ENCODE data around the gene SLC17A5. TPM values are rescaled to one million over a fixed set of nuclear protein-coding genes. Genes with fewer than 3 reads are reported as not detected.

SLC17A5 gene, protein sequence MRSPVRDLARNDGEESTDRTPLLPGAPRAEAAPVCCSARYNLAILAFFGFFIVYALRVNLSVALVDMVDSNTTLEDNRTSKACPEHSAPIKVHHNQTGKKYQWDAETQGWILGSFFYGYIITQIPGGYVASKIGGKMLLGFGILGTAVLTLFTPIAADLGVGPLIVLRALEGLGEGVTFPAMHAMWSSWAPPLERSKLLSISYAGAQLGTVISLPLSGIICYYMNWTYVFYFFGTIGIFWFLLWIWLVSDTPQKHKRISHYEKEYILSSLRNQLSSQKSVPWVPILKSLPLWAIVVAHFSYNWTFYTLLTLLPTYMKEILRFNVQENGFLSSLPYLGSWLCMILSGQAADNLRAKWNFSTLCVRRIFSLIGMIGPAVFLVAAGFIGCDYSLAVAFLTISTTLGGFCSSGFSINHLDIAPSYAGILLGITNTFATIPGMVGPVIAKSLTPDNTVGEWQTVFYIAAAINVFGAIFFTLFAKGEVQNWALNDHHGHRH
- 10 to 100 TPM; 17.9 to 32.3 TPM for total RNA-seq

DNA sequence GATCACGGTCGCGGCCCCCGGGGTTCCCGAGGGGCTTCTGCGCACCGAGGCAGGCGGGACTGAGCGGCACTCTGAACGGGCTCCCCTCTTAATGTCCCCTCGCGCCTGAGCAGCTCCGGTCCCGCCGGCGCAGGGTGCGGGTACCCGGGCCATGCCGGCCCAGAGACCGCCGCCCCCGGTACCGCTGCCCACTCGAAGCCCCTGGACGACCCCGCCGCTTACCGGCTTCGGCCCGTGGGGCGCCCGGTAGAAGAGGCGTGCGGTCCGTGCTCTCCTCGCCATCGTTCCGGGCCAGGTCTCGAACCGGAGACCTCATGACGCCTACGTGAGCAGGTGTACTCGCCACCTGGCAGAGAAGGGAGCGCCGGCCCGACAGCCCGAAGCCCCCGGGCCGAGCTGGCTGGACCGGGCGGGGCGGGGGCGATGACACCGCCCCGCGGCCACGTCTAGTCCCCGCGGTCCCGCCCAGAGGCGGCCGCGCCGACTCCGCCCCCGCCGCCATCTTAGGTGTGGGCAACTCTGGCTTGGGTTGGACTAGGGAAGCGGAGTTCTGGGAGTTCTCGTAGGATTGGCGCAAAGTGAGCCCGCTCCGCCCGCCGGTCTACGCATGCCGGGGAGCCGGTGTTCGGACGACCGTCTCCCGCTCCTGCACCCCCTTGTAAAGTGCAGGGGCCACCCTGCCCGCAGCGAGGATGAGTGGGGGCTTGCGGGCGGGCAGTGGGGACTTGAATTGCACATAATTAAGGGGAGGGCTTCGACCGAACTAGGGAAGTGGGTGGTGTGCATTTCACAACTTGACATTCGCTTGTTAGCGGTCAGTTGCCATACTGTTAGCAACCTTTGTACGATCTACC lies at the start of gene SLC17A5:
TSS of gene SLC17A5 (minus strand) at position 422 of the 854 bp plus-strand sequence. CDS start at position 316, 106 bp downstream.
- under 1% methylated on average over 69 of the region's 90 CpGs for WGBS
- intact Hi-C loops (cut with DNase I): loop anchor here (2.0 kb wide), 1 partner anchor 133 kb away; the partner anchor contains the start of gene EEF1A1
- TF ChIP-seq POLR2A (IDR thresholded peaks at IDR 0.05) (peak; percentile 68), POLR2AphosphoS5 (IDR thresholded peaks at IDR 0.05) (peak; percentile 81)
- TF ChIP-seq, protein P1, sequence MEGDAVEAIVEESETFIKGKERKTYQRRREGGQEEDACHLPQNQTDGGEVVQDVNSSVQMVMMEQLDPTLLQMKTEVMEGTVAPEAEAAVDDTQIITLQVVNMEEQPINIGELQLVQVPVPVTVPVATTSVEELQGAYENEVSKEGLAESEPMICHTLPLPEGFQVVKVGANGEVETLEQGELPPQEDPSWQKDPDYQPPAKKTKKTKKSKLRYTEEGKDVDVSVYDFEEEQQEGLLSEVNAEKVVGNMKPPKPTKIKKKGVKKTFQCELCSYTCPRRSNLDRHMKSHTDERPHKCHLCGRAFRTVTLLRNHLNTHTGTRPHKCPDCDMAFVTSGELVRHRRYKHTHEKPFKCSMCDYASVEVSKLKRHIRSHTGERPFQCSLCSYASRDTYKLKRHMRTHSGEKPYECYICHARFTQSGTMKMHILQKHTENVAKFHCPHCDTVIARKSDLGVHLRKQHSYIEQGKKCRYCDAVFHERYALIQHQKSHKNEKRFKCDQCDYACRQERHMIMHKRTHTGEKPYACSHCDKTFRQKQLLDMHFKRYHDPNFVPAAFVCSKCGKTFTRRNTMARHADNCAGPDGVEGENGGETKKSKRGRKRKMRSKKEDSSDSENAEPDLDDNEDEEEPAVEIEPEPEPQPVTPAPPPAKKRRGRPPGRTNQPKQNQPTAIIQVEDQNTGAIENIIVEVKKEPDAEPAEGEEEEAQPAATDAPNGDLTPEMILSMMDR (IDR thresholded peaks at IDR 0.05): peak in 1 of 4 experiments; percentile 11

DNA sequence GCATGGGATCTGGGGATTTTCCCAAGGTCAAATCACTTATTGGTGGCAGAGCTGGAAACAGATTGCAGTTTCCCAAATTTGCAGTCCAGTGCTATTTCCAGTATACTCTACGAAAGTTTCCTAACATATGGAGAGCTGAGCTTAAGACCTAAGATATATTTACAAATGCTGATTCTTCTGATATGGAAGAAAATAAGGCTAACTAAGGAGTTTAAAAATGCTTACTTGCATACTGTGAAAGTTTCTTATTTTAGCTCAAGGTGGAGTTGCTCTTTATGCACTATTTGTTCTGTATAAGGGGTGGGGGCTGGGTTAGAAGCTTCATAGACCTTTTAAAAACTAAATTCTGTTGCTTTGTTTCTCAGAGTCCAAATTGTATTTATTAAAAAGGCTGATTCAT lies 49.7 kb upstream of the SLC17A5 start:
- no peak for TF ChIP-seq POLR2AphosphoS5 (IDR thresholded peaks at IDR 0.05)
- TF ChIP-seq POLR2A (IDR thresholded peaks at IDR 0.05): no peak
- TF ChIP-seq, protein P1 (IDR thresholded peaks at IDR 0.05): no peak
- no peak for DNase-seq (ENCODE audit: low spot score)
- Histone ChIP-seq H3K36me3 (no peaks in the 10 kb centered on the region), H3K4me1 (replicated peaks) (no peaks in the 10 kb centered on the region), H3K27ac (no peak overlapping the region), H3K4me3 (no peak overlapping the region), H3K9me3 (no peaks in the 10 kb centered on the region), H3K27me3 (replicated peaks; ENCODE audit: insufficient read depth) (no peaks in the 10 kb centered on the region)
- intact Hi-C loops (cut with DNase I): no loop called here
- 95% methylated on average over 1 of the region's 1 CpG for WGBS

More for the DNA sequence above, at the start of gene SLC17A5:
- Histone ChIP-seq H3K27ac (peak within 1 kb of the TSS; percentile 98), H3K9me3 (no peaks in the 10 kb centered on the region), H3K4me3 (peak within 1 kb of the TSS; percentile 98 to 100), H3K36me3 (no peaks in the 10 kb centered on the region), H3K4me1 (replicated peaks) (no peaks in the 10 kb centered on the region), H3K27me3 (replicated peaks; ENCODE audit: insufficient read depth) (no peaks in the 10 kb centered on the region)
- peak; percentile 92 for DNase-seq (ENCODE audit: low spot score)

DNA sequence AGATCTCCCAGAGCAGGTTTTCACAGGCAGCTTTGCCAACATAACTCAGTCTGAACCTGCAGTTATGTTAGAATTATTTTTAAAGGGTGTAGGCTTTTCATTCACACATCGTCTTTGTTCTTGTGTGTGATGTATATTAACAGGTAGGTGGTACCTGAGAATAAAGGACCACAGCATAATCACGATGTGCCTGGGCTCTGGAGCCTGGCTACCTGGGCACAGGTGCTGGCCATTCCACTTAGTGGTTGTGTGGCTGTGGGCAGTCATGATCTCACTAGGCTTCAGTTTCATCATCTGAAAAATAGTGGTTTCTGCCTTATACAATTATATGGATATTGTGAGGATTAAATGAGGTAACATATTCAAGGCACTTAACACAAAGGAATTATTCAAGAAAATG lies 48.7 kb upstream of the SLC17A5 start:
- H3K9me3 ChIP-seq: no peaks in the 10 kb centered on the region
- no peak overlapping the region for H3K4me3 ChIP-seq
- H3K27me3 ChIP-seq (replicated peaks; ENCODE audit: insufficient read depth): no peaks in the 10 kb centered on the region
- intact Hi-C loops (cut with DNase I): no loop called here
- TF ChIP-seq POLR2A (IDR thresholded peaks at IDR 0.05): no peak
- TF ChIP-seq, protein P1 (IDR thresholded peaks at IDR 0.05): no peak
- TF ChIP-seq POLR2AphosphoS5 (IDR thresholded peaks at IDR 0.05): no peak
- no peaks in the 10 kb centered on the region for H3K4me1 ChIP-seq (replicated peaks)
- H3K36me3 ChIP-seq: no peaks in the 10 kb centered on the region
- 42% methylated on average over 2 of the region's 2 CpGs for WGBS
- no peak overlapping the region for H3K27ac ChIP-seq
- DNase-seq (ENCODE audit: low spot score): no peak

DNA sequence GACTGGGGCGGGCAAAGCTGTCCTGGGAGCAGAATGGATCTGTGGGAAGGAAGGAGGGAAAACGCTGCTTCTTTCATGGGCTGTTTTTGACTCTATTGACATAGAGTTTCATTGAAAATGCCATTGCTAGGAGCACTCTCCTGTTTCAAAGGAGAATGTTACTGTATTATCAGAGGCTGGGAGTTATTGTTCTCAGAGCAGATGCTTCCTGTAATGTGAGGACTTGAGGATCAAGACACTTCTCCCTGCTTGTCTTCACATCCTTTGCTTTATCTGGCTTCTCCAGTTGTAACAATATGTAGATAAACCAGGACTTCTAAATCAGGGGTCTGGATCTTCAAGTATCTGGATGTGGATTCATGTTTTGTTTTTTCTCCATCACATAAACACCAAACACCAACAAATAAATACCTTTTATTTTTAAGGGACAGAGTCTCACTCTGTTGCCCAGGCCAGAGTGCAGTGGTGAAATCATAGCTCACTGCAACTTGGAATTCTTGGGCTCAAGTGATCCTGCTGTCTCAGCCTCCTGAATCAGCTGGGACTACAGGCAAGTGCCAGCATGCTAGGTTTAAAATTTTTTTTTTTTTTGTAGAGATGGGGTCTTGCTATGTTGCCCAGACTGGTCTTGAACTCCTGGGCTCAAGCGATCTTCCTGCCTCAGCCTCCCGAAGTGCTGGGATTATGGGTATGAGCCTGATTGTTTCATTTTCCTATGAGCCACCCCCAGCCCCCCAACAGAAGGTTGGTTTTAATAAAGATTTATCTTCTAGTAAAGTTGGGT lies 46.1 kb upstream of the SLC17A5 start:
- 70% methylated on average over 4 of the region's 4 CpGs for WGBS

More for the DNA sequence above, 46.1 kb upstream of the SLC17A5 start:
- DNase-seq (ENCODE audit: low spot score): no peak
- H3K9me3 ChIP-seq: no peaks in the 10 kb centered on the region
- no peak overlapping the region for H3K4me3 ChIP-seq
- TF ChIP-seq, protein P1 (IDR thresholded peaks at IDR 0.05): no peak
- TF ChIP-seq POLR2A (IDR thresholded peaks at IDR 0.05) (no peak), POLR2AphosphoS5 (IDR thresholded peaks at IDR 0.05) (no peak)
- intact Hi-C loops (cut with DNase I): no loop called here
- H3K27ac ChIP-seq: no peak overlapping the region
- H3K4me1 ChIP-seq (replicated peaks): no peaks in the 10 kb centered on the region
- H3K36me3 ChIP-seq: no peaks in the 10 kb centered on the region
- no peaks in the 10 kb centered on the region for H3K27me3 ChIP-seq (replicated peaks; ENCODE audit: insufficient read depth)
